ENCODE measurements around the gene ABHD11.
"Not testable (repeated sequence)": the region's sequence is repeated elsewhere in the genome, so short reads cannot be mapped to it uniquely, and the experiment has no call there.

ABHD11 gene

GRCh38 chr7:73718905-73719805 is 19.4 kb downstream of the ABHD11 start, which contains the start of gene STX1A:
STX1A (minus strand) TSS chr7:73719669; CDS start chr7:73719631, 38 bp downstream.
- peak; percentile 79 for DNase-seq

GRCh38 chr7:73718438-73718881 is 20.1 kb downstream of the ABHD11 start:
- DNase-seq: peak; percentile 43

GRCh38 chr7:73717991-73718405 is 20.6 kb downstream of the ABHD11 start:
- peak; percentile 77 for DNase-seq

GRCh38 chr7:73717025-73717807 is 21.4 kb downstream of the ABHD11 start:
- no peak for DNase-seq

- no peak for DNase-seq
These were observed 22.2 kb downstream of the ABHD11 start for GRCh38 chr7:73716318-73716890.

GRCh38 chr7:73715648-73716317 is 22.8 kb downstream of the ABHD11 start:
- no peak for DNase-seq

- not testable (repeated sequence) for DNase-seq
These were observed 25.3 kb downstream of the ABHD11 start for GRCh38 chr7:73713319-73713718.

GRCh38 chr7:73712773-73713172 is 25.8 kb downstream of the ABHD11 start:
- no peak for DNase-seq

GRCh38 chr7:73708961-73709549 is 29.5 kb downstream of the ABHD11 start:
- no peak for DNase-seq

- DNase-seq: peak; percentile 23
These were observed 31.5 kb downstream of the ABHD11 start for GRCh38 chr7:73707045-73707631.

GRCh38 chr7:73706126-73707044 is 32.2 kb downstream of the ABHD11 start:
- no peak for DNase-seq

- no peak for DNase-seq
These were observed 33.1 kb downstream of the ABHD11 start for GRCh38 chr7:73705551-73705920.

- DNase-seq: no peak
These were observed 33.7 kb downstream of the ABHD11 start for GRCh38 chr7:73704640-73705550.

- peak; percentile 38 for DNase-seq
These were observed 34.6 kb downstream of the ABHD11 start for GRCh38 chr7:73703757-73704639.

- no peak for DNase-seq
These were observed 35.4 kb downstream of the ABHD11 start for GRCh38 chr7:73703225-73703624.

- no peak for DNase-seq
These were observed 35.9 kb downstream of the ABHD11 start for GRCh38 chr7:73702665-73703064.

- no peak for DNase-seq
These were observed 36.4 kb downstream of the ABHD11 start for GRCh38 chr7:73702226-73702625.

GRCh38 chr7:73701357-73701995 is 37.1 kb downstream of the ABHD11 start:
- DNase-seq: peak; percentile 40

All from CD4-positive, alpha-beta T cell treated with Interleukin-12 subunit alpha and Interleukin-12 subunit beta, for 1 hour (primary cell).